Embryonic facial prominence (tissue), 1 donor: ENCODE results near the gene FOXP1.

ENCODE experiments used
- DNase-seq: peaks from one replicate; pipeline ENCODE4 v3.0.0-alpha.2; 2016; ENCODE audit errors: extremely low spot score

FOXP1 gene

GRCh38 chr3:71177375-71177774, 406.2 kb downstream of the FOXP1 start:
- no peak for DNase-seq

GRCh38 chr3:71176366-71176765, 407.2 kb downstream of the FOXP1 start:
- DNase-seq: no peak

GRCh38 chr3:71175691-71176365, 407.7 kb downstream of the FOXP1 start:
- DNase-seq: no peak

GRCh38 chr3:71172951-71173350, 410.6 kb downstream of the FOXP1 start:
- no peak for DNase-seq

GRCh38 chr3:71172189-71172588, 411.3 kb downstream of the FOXP1 start:
- no peak for DNase-seq

GRCh38 chr3:71171247-71171646, 412.3 kb downstream of the FOXP1 start:
- no peak for DNase-seq

- DNase-seq: no peak
Observed at GRCh38 chr3:71168880-71169411, 414.6 kb downstream of the FOXP1 start.

- no peak for DNase-seq
Observed at GRCh38 chr3:71168121-71168721, 415.3 kb downstream of the FOXP1 start.

GRCh38 chr3:71166339-71167240, 416.9 kb downstream of the FOXP1 start:
- no peak for DNase-seq

- no peak for DNase-seq
Observed at GRCh38 chr3:71164881-71165280, 418.6 kb downstream of the FOXP1 start.

GRCh38 chr3:71163198-71163918, 420.2 kb downstream of the FOXP1 start:
- no peak for DNase-seq

GRCh38 chr3:71162221-71162620, 421.3 kb downstream of the FOXP1 start:
- no peak for DNase-seq

- DNase-seq: no peak
Observed at GRCh38 chr3:71160785-71161546, 422.6 kb downstream of the FOXP1 start.

GRCh38 chr3:71156062-71156665, 427.4 kb downstream of the FOXP1 start:
- no peak for DNase-seq

- no peak for DNase-seq
Observed at GRCh38 chr3:71154846-71155245, 428.7 kb downstream of the FOXP1 start.

- no peak for DNase-seq
Observed at GRCh38 chr3:71153713-71154112, 429.8 kb downstream of the FOXP1 start.

- no peak for DNase-seq
Observed at GRCh38 chr3:71152892-71153265, 430.6 kb downstream of the FOXP1 start.

GRCh38 chr3:71152039-71152891, 431.3 kb downstream of the FOXP1 start:
- no peak for DNase-seq
